ENCODE results near the gene DCTD.

Gene DCTD

DNA sequence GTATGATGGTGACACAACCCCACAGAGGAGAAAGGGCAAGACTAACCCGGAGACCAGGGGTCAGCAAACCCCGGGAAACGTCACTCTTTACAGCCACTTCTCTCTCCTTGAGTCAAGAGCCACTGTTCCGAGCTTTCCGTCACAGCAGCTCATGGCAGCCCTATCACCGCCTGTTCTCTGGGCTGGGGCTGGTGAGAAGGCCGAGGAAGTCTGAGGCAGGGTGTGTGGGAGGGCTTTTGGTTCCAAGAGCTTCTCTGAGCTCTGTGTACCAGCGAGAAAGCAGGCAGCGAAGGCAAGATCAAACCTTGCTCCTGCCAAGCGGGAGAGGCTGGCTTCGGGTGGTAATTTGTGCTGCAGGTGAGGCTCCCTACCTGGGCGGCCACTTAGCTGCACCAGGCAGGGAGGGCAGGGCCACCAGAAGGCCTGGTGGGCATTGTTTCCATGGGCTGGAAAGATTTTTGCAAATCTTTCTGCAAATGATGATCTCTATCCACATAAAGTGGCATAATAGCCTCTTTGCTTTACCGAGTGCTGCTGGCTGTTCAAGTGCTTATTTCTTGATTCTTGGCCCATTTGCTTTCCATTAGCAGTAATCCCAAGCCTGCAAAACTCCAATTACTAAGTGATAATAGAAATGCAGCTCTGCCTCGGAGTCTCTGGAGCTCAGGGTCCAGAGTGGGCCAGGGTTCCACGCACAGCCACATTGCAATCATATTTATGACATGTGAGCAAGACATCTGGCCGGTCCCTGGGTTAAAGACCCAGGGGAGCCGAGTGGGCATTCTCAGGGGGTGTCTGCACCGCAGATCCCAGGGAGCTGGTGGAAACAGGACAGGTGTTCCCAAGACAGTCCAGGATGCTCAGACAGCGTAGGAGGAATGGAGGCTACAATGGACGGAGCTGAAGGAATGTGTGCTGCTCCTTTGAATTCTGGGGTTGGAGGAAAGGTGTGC is 41.5 kb downstream of the DCTD start:
- DNase-seq (ENCODE audit: low read depth, low spot score) = no peak
- no peak overlapping the region for H3K27ac ChIP-seq

DNA sequence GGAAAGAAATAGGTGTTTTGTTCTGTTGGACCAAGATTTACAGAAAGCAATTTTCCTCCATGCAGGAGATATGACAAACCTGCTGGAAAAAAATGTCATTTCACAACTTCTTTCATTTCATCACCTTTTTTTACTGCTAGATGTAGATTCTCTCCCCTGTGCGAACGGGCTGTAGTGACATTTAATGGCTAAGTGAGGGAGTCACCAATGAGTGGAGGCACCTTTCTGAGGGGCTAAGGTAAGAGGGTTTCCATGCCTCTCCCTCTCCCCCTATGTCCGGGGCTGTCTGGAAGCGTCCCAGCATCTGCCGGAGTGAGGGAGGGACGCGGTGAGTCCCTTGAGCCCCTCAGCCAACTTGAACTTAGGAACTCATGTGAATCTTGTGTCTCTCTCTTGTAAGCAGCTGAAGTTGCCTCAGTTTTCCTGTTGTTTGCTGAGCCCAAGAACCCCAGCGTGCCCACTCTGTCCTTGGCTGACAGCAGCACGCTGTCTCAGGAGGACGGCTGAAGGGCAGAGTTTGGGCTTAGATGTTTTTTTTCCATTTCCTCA is 42.3 kb downstream of the DCTD start:
- H3K27ac ChIP-seq = no peak overlapping the region
- DNase-seq (ENCODE audit: low read depth, low spot score) = no peak

DNA sequence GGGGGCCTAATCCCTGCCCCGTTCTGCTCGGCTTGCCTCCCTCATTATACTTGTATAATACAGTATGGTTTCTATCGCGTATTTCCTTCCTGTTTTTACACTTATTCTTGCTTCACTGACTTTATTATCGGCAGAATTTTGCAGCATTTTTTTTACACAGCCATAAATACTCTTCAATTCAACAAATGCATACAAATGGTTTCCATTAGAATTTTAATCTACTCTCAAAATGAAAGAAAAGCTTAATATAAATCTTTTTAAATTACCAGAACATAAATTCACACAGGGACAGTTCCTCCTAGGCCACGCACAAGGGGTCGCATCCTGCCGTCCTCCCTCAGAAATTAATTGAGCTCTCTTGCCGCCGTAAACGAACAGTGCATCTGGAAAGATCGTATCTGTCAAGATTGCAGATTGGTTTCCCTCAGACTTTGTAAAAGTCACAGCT is 42.9 kb downstream of the DCTD start:
- DNase-seq (ENCODE audit: low read depth, low spot score) = no peak
- H3K27ac ChIP-seq = no peak overlapping the region

DNA sequence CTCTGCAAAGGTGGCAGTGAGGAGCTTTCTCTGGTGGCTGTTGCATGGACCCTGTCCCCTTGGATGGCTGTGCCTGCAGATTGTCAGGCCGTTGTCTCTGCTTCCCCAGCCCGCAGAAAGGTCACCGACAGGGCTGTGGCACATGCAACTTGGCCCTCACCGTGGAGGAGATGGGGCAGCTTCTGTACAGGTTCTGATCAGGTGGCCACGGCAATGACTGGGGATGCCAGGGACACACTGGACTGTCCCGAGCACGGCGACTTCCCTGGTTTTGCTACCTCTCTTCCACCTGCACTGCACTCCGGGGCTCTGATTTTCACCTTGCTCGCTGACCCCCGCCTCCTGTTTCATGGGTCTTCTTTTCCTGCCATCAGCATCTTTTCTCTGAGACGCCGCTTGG is 43.5 kb downstream of the DCTD start:
- H3K27ac ChIP-seq = no peak overlapping the region
- no peak for DNase-seq (ENCODE audit: low read depth, low spot score)

DNA sequence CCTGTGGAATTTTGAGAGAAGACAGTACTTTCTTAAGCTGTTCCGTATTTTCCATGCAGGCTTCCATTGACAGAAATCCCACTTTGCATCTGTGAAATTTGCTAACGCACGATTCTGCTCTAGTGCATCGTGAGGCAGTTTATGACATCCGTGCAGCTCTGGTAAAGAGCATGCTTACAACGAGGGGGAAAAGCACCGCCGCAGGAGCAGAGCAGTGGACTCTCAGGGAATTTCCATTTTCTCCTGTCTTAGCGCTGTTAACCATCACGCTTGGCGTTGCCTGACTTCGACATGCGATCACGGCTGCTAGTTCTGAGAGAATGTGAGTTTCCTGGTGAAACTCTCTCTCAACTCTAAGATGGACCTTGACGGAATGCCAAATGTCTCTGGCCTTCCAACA is 43.9 kb downstream of the DCTD start:
- no peak overlapping the region for H3K27ac ChIP-seq
- DNase-seq (ENCODE audit: low read depth, low spot score) = no peak

DNA sequence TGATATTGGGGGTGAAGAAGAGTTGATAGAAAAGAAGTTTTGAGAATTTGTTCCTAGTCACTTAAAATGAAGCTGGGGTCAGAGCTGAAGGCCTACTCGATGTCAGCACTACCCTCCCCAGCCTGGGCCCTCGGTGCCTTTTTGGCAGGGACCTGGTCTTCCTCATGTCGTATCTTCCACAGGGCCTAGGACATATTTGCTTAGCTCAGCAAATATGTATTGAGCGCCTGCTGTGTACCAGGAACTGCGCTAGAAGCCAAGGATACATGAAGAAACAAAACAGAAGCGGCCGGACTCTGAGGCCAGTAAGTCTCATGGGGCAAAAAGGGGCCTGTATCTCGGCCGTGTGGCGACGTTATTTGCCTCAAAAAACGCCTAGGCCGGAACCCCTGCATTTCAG is 44.3 kb downstream of the DCTD start:
- H3K27ac ChIP-seq = no peak overlapping the region
- DNase-seq (ENCODE audit: low read depth, low spot score) = no peak

DNA sequence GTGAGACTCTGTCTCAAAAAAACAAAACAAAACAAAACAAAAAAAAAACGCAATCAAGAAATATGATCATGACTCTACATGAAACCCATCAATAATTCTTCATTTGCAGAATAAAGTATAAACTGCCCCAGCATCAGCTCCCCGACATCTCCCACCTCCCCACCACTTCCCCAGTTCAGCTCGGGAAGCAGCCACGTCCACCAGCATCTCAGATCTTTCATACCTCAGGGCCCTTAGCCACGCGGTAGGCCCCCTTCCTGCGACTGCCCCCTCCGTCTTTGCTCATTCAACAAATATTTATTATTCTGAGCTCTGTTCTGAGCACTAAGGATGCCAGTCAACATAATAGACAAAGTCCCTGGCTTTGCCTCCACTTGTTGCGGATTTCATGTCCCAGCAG is 45.6 kb downstream of the DCTD start:
- no peak overlapping the region for H3K27ac ChIP-seq
- no peak for DNase-seq (ENCODE audit: low read depth, low spot score)

DNA sequence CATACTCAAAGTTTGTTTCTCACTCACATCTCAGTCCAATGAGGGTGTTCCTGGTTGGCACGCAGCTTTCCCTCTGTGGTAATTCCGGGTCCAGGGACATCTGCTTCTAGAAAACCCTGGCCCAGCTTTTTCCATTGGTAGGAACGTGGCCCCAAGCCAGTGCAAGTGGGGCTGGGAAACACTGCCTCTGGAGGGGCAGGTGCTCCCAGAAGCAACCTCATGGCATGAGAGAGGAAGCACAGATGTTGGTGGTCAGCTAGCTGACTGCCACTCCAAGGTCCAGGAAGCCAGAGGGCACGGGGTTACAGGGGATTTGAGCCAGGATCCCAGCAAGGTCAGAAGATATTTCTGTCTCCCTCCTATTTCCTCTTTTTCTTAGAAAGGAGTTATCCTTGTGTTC is 47.5 kb downstream of the DCTD start:
- no peak for DNase-seq (ENCODE audit: low read depth, low spot score)
- H3K27ac ChIP-seq = no peak overlapping the region

DNA sequence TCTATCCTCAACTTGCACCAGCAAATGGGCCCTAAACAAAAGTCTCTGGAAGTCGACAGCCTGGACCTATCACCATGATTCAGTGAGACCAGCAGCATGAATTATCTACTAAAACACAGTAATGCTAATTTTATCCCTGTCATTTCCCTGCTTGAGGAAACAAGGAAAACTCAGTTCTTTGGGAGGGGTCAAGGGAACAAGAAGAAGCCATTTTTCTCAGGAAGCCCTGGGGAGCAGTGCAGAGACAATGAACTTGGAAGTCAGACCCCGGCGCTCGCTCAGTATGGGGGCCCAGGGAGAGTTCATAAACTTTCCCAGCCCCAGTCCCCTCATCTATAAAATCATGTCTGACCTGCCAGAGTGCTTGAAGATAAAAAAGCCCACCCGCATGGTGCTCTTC is 50.4 kb downstream of the DCTD start:
- no peak for DNase-seq (ENCODE audit: low read depth, low spot score)
- no peak overlapping the region for H3K27ac ChIP-seq

DNA sequence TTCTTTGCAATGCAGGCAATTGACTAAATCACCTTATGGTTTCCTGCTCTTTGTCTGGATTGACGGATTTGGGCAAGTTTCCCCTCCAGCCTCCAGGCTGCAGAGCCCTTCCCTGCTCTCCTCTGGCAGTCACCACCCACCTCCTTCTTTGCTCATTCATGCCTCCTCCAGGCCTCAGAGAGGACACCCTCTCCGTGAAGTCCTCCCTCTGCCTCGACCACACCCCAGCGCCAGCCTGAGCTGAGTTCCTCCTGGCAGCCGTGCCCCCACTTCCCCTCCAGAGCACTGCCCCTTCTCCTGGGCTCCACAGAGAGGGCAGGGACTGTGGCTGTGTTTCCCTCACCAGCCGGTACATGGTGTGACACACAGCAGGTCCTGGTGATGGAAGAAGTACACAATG is 53.7 kb downstream of the DCTD start:
- H3K27ac ChIP-seq = no peak overlapping the region
- no peak for DNase-seq (ENCODE audit: low read depth, low spot score)

DNA sequence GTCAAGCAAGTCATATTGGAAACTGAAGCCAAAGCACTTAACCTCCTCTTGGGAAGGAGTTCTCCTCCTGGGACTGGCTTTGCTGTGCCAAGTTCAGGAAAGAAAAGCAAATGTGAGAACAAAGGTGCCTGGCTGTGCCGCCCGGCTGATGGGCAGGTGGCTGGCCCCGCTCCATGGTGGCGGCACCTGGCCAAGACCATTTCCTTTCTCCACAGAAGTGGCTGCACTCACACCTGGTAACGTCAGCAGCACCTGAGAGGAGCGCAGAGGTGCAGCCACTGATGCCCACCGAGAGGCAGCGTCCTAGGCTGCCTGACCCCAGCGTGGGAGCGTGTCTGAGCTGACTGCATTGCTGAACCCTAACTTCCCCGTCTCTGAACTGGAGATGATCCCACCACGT is 54.3 kb downstream of the DCTD start:
- H3K27ac ChIP-seq = no peak overlapping the region
- no peak for DNase-seq (ENCODE audit: low read depth, low spot score)

DNA sequence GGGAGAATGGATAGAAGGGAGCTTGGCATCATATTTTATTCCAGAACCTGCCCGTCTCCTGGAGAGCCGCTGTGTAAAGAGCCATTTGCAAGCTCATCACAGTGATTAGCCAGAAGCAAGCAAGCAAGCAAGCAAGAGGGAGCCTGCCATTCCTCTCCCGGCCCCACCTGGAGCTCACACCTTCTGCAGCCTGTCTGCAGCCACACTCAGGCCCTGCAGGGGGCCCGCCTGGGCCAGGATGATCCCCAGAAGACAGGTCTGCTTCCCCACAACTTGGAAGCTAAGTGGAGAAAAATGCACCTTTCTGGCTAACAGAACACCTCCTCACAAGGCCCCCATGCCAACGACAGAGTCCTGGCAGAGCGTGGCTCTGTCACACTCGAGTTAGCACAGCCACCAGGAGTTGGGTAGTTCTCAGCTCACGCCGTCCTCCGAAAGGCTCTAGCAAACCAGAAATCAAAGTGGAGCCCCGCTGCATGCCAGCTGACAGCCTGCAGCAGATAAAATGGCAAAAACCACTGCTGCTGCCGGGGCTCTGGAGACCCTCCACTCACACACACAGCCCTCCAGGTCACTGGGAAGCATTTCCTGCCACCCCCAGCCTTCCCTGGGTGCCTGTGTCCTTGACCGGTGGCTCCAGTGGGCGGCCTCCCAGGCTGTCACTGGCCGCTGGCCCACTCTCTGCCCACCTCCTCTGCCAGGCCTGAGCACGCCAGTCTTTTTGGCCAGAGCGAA is 54.9 kb downstream of the DCTD start:
- H3K27ac ChIP-seq = no peak overlapping the region
- DNase-seq (ENCODE audit: low read depth, low spot score) = no peak

DNA sequence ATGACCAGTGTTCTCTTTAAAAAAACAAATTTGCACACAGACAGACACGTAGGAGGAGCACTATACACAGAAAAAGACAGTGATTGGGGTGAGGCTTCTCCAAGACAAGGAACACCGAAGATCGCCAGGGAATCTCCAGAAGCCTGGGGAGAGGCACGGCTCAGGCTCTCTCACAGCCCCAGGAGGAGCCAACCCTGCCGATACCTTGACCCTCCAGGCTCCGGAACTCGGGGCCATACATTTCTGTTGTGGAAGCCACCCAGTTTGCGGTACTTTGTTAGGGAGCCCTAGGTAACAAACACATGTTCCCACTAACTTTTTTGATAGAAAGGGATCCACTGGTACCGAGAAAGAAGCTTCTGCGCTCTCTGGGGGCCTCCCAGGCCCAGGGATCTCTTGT is 55.8 kb downstream of the DCTD start:
- DNase-seq (ENCODE audit: low read depth, low spot score) = no peak
- H3K27ac ChIP-seq = no peak overlapping the region

DNA sequence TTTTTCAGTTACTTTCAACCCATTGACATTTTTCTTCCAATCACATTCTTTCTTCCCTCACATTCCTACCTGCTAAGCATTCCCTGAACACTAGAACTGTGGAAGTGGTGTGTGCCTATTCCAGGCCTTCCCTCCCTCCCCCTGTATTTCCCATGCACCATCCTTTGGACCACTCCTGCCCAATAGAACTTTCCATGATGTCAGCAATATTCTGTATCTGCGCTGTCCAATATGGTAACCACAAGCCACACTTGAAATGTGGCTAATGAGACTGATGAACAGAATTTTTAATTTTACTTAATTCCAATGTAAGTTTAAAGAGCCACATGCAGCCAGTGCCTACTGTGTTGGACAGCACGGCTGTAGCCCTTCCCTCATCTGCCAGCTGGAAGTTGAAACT is 57.5 kb downstream of the DCTD start:
- DNase-seq (ENCODE audit: low read depth, low spot score) = no peak
- H3K27ac ChIP-seq = no peak overlapping the region

DNA sequence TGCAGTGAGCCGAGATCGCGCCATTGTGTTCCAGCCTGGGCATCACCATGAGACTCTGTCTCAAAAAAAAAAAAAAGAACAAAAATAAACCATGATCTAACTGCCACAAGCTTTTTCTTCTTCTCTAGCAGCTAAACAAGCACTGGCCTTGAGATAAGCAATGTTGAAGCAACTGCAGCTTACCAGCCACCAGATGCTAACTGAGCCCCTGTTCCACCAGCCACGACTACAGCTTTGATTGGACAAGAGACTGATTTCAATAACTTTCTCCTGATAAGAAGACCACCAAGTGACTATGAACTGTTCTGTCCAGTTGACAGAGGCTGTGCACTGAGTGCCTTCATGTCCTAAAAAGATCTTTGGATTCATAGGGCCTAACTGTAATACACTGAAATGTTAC is 58.5 kb downstream of the DCTD start:
- H3K27ac ChIP-seq = no peak overlapping the region
- DNase-seq (ENCODE audit: low read depth, low spot score) = no peak

DNA sequence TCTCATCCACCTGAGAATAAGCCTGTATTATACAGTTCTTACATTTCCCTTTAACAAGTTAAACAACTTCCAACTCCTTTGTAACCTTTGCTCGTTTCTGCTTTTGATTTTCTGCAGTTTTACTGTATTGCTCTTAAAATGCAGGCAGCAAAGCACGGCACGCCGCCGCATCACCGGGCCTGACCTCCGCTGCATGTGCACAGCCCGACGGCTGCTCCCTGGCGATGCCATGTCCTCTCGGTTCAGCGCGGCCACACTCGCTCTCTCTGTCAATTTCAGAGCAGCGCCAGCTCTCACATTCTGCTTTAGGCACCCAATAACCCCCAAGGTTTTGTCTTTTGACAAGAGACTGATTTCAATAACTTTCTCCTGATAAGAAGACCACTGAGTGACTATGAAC is 60.3 kb downstream of the DCTD start:
- no peak overlapping the region for H3K27ac ChIP-seq
- DNase-seq (ENCODE audit: low read depth, low spot score) = no peak

DNA sequence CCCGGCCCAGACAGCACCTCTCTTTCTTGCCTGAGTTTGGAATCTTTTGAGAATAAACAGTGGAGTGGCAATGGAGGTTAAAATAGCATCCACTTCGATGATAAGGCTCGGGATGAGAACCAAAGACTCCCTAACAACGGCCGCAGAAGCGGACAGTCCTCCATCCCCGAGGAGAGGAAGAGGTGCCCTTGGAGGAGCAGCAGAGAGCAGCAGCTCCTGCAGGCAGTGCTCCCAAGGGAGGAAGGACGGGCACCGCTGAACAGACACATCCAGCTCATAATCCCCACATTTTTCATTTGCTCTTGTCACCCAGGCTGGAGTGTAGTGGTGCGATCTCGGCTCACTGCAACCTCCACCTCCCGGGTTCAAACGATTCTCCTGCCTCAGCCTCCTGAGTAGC is 61.3 kb downstream of the DCTD start:
- no peak overlapping the region for H3K27ac ChIP-seq
- no peak for DNase-seq (ENCODE audit: low read depth, low spot score)

DNA sequence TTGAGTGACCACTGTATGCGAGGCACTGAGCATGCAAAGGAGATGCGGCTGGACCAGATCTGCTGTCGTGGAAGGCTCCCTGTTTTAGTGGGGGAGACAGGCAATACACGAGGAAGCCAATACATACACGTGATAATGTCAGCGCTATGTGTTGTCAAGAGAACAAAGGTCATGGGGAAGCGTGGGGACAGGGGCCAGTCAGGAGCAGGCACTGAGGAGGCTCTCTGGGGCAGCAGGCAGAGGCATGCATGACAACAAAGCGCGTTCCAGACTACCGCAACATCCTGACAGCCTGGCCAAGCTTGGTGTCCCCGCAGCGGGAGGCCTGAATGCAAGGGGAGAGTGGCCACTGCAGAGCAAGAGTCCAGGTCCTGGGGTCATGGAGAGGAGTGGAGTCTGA is 61.9 kb downstream of the DCTD start:
- no peak overlapping the region for H3K27ac ChIP-seq
- no peak for DNase-seq (ENCODE audit: low read depth, low spot score)

DNA sequence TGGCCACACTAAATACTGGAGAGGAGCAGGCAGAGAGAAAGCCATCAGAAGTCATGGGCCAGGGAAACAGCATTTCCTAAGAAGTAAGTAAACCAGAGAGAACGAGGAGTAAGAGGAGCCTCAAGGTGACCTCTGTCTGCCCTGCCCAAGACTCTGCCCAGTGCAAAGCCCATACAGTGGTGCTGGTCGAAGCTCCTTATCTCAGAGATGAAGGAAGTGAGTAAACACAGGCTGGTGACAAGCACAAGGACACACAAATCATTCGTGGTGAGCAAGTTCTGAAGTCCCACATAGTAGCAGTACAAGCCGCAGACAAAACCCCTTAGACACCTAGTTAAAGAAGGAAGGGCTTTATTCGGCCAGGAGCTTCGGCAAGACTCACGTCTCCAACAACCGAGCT is 62.7 kb downstream of the DCTD start:
- H3K27ac ChIP-seq = no peak overlapping the region
- DNase-seq (ENCODE audit: low read depth, low spot score) = no peak

DNA sequence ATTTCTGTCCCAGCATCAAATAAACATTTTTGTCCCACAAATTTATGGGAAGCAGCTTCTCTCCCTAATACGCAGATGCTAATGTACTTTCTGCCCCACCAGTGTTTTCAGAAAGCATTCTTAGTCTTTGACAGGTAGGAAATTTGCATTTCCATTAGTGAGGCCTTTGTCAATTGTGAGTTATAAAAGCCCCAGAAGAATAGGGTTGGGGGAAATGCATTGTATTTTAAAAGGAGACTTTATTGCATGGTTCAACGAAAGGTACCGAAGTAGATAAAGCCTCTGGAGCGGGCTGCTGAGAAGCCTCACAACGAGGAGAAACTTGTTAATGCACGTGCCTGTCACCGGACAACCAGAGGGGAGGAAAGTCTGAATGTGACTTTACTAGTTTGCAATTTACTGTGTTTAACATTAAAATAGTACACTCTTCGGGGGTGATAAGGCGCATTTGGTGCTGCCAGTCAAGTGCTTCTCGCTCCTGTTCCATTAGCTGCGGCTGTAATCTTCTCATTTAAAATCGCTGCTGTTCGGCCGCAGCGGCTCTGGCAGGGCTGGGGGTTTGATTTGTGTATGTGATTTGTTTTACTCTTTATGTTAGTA is 63.4 kb downstream of the DCTD start:
- no peak for DNase-seq (ENCODE audit: low read depth, low spot score)
- H3K27ac ChIP-seq = no peak overlapping the region

DNA sequence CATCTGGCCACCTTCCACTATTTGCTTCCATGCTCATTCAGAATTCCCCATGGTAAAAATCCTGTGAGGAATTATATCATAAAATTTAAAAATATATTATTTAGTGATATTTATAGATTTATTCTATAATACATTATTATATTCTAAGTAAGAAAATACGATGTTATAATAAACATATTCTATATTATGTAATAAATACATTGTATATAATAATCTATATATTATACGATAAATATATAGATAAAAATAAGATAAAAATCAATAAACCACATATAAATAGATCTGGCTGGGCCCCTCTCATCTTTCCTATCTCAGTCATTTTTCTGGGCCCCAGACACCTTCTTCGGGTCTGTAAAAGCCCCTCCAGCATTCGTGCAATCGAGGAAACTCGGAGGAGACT is 68.5 kb downstream of the DCTD start:
- no peak overlapping the region for H3K27ac ChIP-seq
- DNase-seq (ENCODE audit: low read depth, low spot score) = no peak

All from epithelial cell of prostate (primary cell).